ENCODE results near the gene DOCK8.

DOCK8 gene

DNA sequence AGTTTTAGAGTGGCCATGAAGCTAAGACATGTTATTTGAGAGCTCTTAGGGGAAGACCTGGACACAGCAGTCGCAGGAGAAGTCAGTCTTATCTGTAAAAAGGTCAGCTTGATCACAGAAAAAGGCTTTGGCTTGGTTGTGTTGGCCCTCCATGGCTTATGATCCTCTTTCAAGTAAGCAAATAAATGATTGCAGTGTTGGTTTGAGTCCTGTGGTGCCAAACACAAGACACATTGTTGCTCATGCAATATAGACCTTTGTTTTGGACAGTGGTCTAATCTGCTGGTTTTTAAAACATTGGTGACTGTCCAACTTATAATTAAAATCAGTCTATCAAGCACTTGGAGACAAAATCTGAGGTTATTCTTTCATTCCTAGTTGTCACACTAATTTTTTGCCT is 54.0 kb downstream of the DOCK8 start:
- ChIA-PET POLR2A (no interaction called here), CTCF (no interaction called here)
- TF ChIP-seq, protein P1, sequence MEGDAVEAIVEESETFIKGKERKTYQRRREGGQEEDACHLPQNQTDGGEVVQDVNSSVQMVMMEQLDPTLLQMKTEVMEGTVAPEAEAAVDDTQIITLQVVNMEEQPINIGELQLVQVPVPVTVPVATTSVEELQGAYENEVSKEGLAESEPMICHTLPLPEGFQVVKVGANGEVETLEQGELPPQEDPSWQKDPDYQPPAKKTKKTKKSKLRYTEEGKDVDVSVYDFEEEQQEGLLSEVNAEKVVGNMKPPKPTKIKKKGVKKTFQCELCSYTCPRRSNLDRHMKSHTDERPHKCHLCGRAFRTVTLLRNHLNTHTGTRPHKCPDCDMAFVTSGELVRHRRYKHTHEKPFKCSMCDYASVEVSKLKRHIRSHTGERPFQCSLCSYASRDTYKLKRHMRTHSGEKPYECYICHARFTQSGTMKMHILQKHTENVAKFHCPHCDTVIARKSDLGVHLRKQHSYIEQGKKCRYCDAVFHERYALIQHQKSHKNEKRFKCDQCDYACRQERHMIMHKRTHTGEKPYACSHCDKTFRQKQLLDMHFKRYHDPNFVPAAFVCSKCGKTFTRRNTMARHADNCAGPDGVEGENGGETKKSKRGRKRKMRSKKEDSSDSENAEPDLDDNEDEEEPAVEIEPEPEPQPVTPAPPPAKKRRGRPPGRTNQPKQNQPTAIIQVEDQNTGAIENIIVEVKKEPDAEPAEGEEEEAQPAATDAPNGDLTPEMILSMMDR (IDR thresholded peaks at IDR 0.05; ENCODE audit: insufficient read depth, low read length, missing control alignments): no peak
- DNase-seq (ENCODE audit: low read depth, low spot score): no peak
- H3K4me3 ChIP-seq (ENCODE audit: low read depth, low read length): no peak overlapping the region

DNA sequence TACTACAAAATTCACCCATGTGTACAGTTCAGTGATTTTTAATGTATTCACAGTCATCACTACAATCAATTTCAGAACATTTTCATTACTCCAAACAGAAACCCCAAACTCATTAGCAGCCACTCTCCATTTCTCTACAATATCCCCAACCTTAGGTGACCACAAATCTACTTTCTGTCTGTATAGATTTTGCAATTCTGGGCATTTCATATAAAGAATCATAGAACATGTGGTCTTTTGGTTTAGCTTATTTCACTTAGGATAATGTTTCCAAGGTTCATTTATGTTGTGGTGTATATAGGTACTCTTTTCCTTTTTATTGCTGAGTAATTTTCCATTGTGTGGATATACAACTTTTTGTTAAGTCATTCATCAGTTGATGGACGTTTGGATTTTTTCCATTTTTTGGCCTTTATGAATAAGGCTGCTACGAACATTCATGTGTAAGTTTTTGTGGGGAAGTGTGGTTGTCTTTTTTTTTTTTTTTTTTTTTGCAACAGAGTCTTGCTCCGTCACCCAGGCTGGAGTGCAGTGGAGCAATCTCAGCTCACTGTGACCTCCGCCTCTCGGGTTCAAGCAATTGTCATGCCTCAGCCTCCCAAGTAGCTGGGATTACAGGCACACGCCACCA is 54.5 kb downstream of the DOCK8 start:
- no peak overlapping the region for H3K4me3 ChIP-seq (ENCODE audit: low read depth, low read length)
- POLR2A ChIA-PET: no interaction called here
- no peak for DNase-seq (ENCODE audit: low read depth, low spot score)
- CTCF ChIA-PET: no interaction called here
- TF ChIP-seq, protein P1 (IDR thresholded peaks at IDR 0.05; ENCODE audit: insufficient read depth, low read length, missing control alignments): no peak

DNA sequence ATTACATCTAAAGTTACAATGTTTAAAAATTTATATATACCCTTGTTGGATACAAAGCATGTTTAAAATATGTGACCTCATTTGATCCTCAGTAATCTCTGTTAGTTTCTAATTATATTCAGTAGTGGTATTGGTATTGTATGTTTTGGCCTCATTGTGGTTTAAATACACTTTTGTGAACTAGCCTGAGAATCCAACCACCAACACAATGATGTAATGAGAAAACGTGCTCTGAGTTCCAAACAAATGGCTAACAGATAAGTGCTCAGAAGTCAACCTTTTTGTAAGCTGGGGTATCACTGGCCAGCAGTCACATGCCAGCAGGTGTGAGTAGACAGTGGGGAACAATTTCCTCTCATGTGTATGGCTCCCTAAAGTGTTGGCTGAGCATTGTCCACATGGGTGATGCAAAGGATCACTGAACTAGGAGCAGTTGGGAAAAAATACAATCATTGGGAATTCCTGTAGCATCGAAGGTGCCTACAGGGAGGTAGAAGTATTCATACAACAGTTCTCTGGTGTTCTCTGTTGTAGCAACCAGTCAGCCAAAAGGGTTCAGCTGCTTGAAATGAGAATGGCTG is 56.1 kb downstream of the DOCK8 start:
- DNase-seq (ENCODE audit: low read depth, low spot score): no peak
- POLR2A ChIA-PET: no interaction called here
- TF ChIP-seq, protein P1 (IDR thresholded peaks at IDR 0.05; ENCODE audit: insufficient read depth, low read length, missing control alignments): no peak
- H3K4me3 ChIP-seq (ENCODE audit: low read depth, low read length): no peak overlapping the region
- CTCF ChIA-PET: no interaction called here

DNA sequence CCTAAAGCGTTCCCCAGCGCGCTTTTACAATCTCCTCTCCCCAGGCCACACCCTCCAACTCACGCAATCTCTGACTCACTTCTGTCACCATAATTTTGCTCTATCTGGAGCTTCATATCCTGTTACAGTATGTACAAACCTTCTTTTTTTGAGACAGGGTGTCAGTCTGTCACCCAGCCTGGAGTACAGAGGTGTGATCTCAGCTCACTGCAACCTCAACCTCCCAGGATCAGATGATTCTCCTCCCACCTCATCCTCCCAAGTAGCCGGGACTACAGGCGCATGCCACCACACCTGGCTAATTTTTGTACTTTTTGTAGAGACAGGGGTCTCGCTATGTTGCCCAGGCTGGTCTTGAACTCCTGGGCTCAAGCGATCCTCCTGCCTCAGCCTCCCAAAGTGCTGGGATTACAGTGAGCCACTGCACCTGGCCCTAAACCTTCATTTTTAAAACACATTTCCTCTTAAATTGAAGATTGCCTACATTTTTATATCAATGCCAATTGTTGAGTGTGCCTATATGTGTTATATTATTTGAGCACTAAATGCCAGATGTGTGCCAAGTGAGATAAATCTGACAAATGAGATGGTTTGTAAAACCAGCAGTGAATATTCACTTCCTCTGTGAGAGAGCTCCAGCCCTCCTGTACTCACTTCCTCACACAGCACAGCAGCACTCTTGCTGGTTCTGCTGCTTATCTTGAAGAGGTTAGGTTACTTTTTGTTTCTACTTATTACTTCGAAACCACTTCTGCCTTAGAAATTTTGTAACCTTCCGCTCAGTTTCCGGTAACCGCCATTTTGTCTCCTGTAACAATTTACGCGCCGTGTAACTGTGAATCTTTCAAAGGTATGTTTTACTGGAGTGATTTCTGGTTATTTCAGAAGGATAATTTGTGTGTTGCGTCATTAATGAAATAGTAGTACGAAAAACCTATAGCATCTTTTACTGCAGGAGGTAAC is 57.9 kb downstream of the DOCK8 start:
- TF ChIP-seq, protein P1 (IDR thresholded peaks at IDR 0.05; ENCODE audit: insufficient read depth, low read length, missing control alignments): no peak
- CTCF ChIA-PET: no interaction called here
- DNase-seq (ENCODE audit: low read depth, low spot score): no peak
- no peak overlapping the region for H3K4me3 ChIP-seq (ENCODE audit: low read depth, low read length)
- POLR2A ChIA-PET: no interaction called here

DNA sequence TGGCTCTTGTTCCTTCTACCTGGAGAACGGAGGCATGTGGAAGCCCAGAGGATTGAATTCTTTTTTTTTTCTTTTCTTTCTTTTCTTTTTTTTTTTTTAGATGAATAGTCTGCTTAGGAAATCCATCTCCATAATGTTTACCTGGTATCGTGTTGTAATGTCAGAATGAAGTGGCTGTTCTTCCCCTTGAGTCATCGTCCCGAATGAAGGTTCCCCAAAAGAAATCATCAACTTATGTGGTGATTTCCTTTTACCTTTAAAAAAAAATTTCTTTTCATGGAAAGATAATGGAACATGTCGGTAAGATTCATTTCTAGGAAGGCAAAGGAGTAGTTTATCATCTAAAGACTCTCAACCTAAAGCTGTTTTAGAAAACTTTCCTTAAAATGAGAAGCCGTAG is 59.7 kb downstream of the DOCK8 start:
- H3K4me3 ChIP-seq (ENCODE audit: low read depth, low read length): no peak overlapping the region
- TF ChIP-seq, protein P1 (IDR thresholded peaks at IDR 0.05; ENCODE audit: insufficient read depth, low read length, missing control alignments): no peak
- ChIA-PET CTCF (no interaction called here), POLR2A (no interaction called here)
- no peak for DNase-seq (ENCODE audit: low read depth, low spot score)

DNA sequence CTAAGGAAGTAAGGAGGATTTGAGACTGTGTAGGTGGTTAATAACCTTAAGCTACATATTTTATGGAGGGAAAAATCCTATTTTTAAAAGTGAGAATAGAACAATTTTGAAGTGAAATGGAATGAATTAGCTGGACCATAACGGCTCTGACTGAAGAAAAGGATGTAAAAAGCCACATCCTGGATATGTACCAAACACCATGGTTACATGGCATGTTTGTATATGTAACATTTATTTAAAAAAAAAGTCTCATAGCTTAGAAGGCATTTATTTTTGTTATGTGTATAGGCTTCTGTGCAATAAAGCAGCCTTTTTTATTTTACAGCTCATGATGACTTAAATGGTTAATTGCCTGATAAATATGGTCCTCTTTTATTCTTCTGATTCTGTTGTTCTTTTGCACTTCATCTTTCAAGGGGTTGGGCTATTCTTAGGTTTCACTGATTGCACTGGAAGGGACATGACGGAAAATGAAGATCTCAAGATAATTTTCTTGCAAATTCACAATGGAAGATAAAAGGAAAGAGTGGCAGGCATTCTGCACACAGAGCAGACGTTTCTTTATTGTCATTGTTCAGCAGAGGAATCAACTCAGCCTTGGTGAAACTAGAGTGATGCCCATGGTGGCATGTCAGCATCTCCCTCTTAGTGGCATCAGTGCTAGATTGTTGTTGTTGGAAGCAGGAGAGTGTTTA is 63.1 kb downstream of the DOCK8 start:
- no peak overlapping the region for H3K4me3 ChIP-seq (ENCODE audit: low read depth, low read length)
- CTCF ChIA-PET: no interaction called here
- no peak for DNase-seq (ENCODE audit: low read depth, low spot score)
- POLR2A ChIA-PET: no interaction called here
- TF ChIP-seq, protein P1 (IDR thresholded peaks at IDR 0.05; ENCODE audit: insufficient read depth, low read length, missing control alignments): no peak
